ENCODE results near the gene DFFB. TPM values are rescaled to one million over a fixed set of nuclear protein-coding genes. Genes with fewer than 3 reads are reported as not detected.

The DFFB gene
- total RNA-seq, 2 experiments from 2014 or later, result 9.0 to 9.5 TPM

- no peak for DNase-seq
- no peak overlapping the region for H3K4me3 Mint-ChIP-seq
- H3K27ac Mint-ChIP-seq, result no peak overlapping the region
- H3K4me1 Mint-ChIP-seq, result no peaks in the 10 kb centered on the region
- ChIA-PET POLR2A (no interaction called here), CTCF (no interaction called here)
- H3K27me3 Mint-ChIP-seq, result no peaks in the 10 kb centered on the region
- H3K36me3 Mint-ChIP-seq (ENCODE audit: low read depth), result peaks cover 62% of the 10 kb centered on the region
- H3K9me3 Mint-ChIP-seq, result peaks cover 7% of the 10 kb centered on the region
Measured at GRCh38 chr1:3841491-3841890, 15.8 kb upstream of the DFFB start.

- ChIA-PET POLR2A (no interaction called here), CTCF (no interaction called here)
- Mint-ChIP-seq H3K27ac (no peak overlapping the region), H3K4me1 (no peaks in the 10 kb centered on the region), H3K4me3 (no peak overlapping the region), H3K36me3 (ENCODE audit: low read depth) (peaks cover 58% of the 10 kb centered on the region), H3K27me3 (no peaks in the 10 kb centered on the region), H3K9me3 (peaks cover 2% of the 10 kb centered on the region)
- no peak for DNase-seq
Measured at GRCh38 chr1:3842912-3843311, 14.4 kb upstream of the DFFB start.

- no peak overlapping the region for H3K4me3 Mint-ChIP-seq
- POLR2A ChIA-PET, result no interaction called here
- no peaks in the 10 kb centered on the region for H3K9me3 Mint-ChIP-seq
- H3K4me1 Mint-ChIP-seq, result no peaks in the 10 kb centered on the region
- no peak overlapping the region for H3K27ac Mint-ChIP-seq
- CTCF ChIA-PET, result interaction anchor here (0.9 kb wide), 1 partner anchor 228 kb away, joined by 5 read pairs; no protein-coding TSS in a partner anchor
- H3K27me3 Mint-ChIP-seq, result no peaks in the 10 kb centered on the region
- peaks cover 42% of the 10 kb centered on the region for H3K36me3 Mint-ChIP-seq (ENCODE audit: low read depth)
- no peak for DNase-seq
Measured at GRCh38 chr1:3846541-3846940, 10.7 kb upstream of the DFFB start.

- POLR2A ChIA-PET, result no interaction called here
- no peak for DNase-seq
- no peaks in the 10 kb centered on the region for H3K9me3 Mint-ChIP-seq
Measured at GRCh38 chr1:3847081-3847480, 10.2 kb upstream of the DFFB start.

GRCh38 chr1:3850857-3851256 is 6.4 kb upstream of the DFFB start:
- ChIA-PET CTCF (no interaction called here), POLR2A (no interaction called here)
- Mint-ChIP-seq H3K36me3 (ENCODE audit: low read depth) (peaks cover 27% of the 10 kb centered on the region), H3K9me3 (no peaks in the 10 kb centered on the region), H3K4me1 (peaks cover 12% of the 10 kb centered on the region), H3K4me3 (no peak overlapping the region), H3K27ac (no peak overlapping the region), H3K27me3 (no peaks in the 10 kb centered on the region)
- DNase-seq, result no peak

More at GRCh38 chr1:3847081-3847480, 10.2 kb upstream of the DFFB start:
- Mint-ChIP-seq H3K27ac (no peak overlapping the region), H3K36me3 (ENCODE audit: low read depth) (peaks cover 38% of the 10 kb centered on the region), H3K4me1 (no peaks in the 10 kb centered on the region), H3K27me3 (no peaks in the 10 kb centered on the region), H3K4me3 (no peak overlapping the region)
- CTCF ChIA-PET, result no interaction called here

GRCh38 chr1:3851292-3851691 is 6.0 kb upstream of the DFFB start:
- POLR2A ChIA-PET, result no interaction called here
- Mint-ChIP-seq H3K27ac (no peak overlapping the region), H3K4me1 (peaks cover 17% of the 10 kb centered on the region), H3K9me3 (no peaks in the 10 kb centered on the region), H3K27me3 (no peaks in the 10 kb centered on the region), H3K36me3 (ENCODE audit: low read depth) (peaks cover 27% of the 10 kb centered on the region), H3K4me3 (no peak overlapping the region)
- CTCF ChIA-PET, result no interaction called here
- DNase-seq, result no peak

GRCh38 chr1:3852091-3852490 is 5.2 kb upstream of the DFFB start:
- no peak overlapping the region for H3K4me3 Mint-ChIP-seq
- DNase-seq, result no peak
- CTCF ChIA-PET, result no interaction called here
- H3K9me3 Mint-ChIP-seq, result no peaks in the 10 kb centered on the region
- no peak overlapping the region for H3K27ac Mint-ChIP-seq
- H3K4me1 Mint-ChIP-seq, result peaks cover 18% of the 10 kb centered on the region
- peaks cover 22% of the 10 kb centered on the region for H3K36me3 Mint-ChIP-seq (ENCODE audit: low read depth)
- POLR2A ChIA-PET, result interaction anchor here (1.1 kb wide), 1 partner anchor 56 kb away, joined by 3 read pairs; the partner anchor contains the start of gene LRRC47
- no peaks in the 10 kb centered on the region for H3K27me3 Mint-ChIP-seq

- H3K27me3 Mint-ChIP-seq, result no peaks in the 10 kb centered on the region
- no peak overlapping the region for H3K4me3 Mint-ChIP-seq
- ChIA-PET POLR2A (interaction anchor here (1.1 kb wide), 1 partner anchor 57 kb away, joined by 3 read pairs; the partner anchor contains the start of gene LRRC47), CTCF (no interaction called here)
- no peak for DNase-seq
- H3K9me3 Mint-ChIP-seq, result no peaks in the 10 kb centered on the region
- no peak overlapping the region for H3K27ac Mint-ChIP-seq
- H3K36me3 Mint-ChIP-seq (ENCODE audit: low read depth), result peaks cover 15% of the 10 kb centered on the region
- H3K4me1 Mint-ChIP-seq, result peaks cover 20% of the 10 kb centered on the region
Measured at GRCh38 chr1:3852711-3853485, 4.4 kb upstream of the DFFB start.

GRCh38 chr1:3857791-3858129 is 484 bp downstream of the DFFB start:
- Mint-ChIP-seq H3K4me1 (peaks cover 33% of the 10 kb centered on the region), H3K9me3 (no peaks in the 10 kb centered on the region), H3K4me3 (peak overlapping the region; percentile 83), H3K36me3 (ENCODE audit: low read depth) (peaks cover 5% of the 10 kb centered on the region), H3K27me3 (no peaks in the 10 kb centered on the region), H3K27ac (no peak overlapping the region)
- POLR2A ChIA-PET, result interaction anchor here (1.0 to 2.5 kb wide), 7 partner anchors 26 to 62 kb away, joined by 3 to 21 read pairs (median 3); partner anchors contain the start of genes C1orf174 and LRRC47
- CTCF ChIA-PET, result interaction anchor here (0.7 to 2.2 kb wide), 8 partner anchors 20 to 88 kb away, joined by 3 to 17 read pairs (median 7); partner anchors contain the start of genes C1orf174 and LRRC47
- DNase-seq, result no peak

- Mint-ChIP-seq H3K27me3 (no peaks in the 10 kb centered on the region), H3K4me1 (peaks cover 33% of the 10 kb centered on the region), H3K4me3 (peak overlapping the region; percentile 83), H3K9me3 (no peaks in the 10 kb centered on the region), H3K27ac (no peak overlapping the region), H3K36me3 (ENCODE audit: low read depth) (peaks cover 5% of the 10 kb centered on the region)
- ChIA-PET CTCF (interaction anchor here (1.2 to 2.2 kb wide), 6 partner anchors 19 to 88 kb away, joined by 3 to 17 read pairs (median 7); partner anchors contain the start of genes C1orf174 and LRRC47), POLR2A (interaction anchor here (0.6 to 2.5 kb wide), 7 partner anchors 25 to 62 kb away, joined by 3 to 21 read pairs (median 3); partner anchors contain the start of genes C1orf174 and LRRC47)
- peak; percentile 21 for DNase-seq
Measured at GRCh38 chr1:3858231-3858981, 1.1 kb downstream of the DFFB start.

GRCh38 chr1:3863231-3863935 is 6.1 kb downstream of the DFFB start:
- POLR2A ChIA-PET, result interaction anchor here (1.1 kb wide), 1 partner anchor 21 kb away, joined by 3 read pairs; no protein-coding TSS in a partner anchor
- peaks cover 8% of the 10 kb centered on the region for H3K36me3 Mint-ChIP-seq (ENCODE audit: low read depth)
- CTCF ChIA-PET, result no interaction called here
- H3K4me3 Mint-ChIP-seq, result no peak overlapping the region
- H3K27ac Mint-ChIP-seq, result no peak overlapping the region
- no peaks in the 10 kb centered on the region for H3K27me3 Mint-ChIP-seq
- no peak for DNase-seq
- H3K9me3 Mint-ChIP-seq, result peaks cover 1% of the 10 kb centered on the region
- peaks cover 10% of the 10 kb centered on the region for H3K4me1 Mint-ChIP-seq

GRCh38 chr1:3864884-3865283 is 7.6 kb downstream of the DFFB start:
- Mint-ChIP-seq H3K4me3 (no peak overlapping the region), H3K36me3 (ENCODE audit: low read depth) (peaks cover 13% of the 10 kb centered on the region), H3K9me3 (peaks cover 6% of the 10 kb centered on the region), H3K4me1 (peaks cover 1% of the 10 kb centered on the region), H3K27ac (no peak overlapping the region), H3K27me3 (no peaks in the 10 kb centered on the region)
- DNase-seq, result no peak
- CTCF ChIA-PET, result no interaction called here
- POLR2A ChIA-PET, result no interaction called here

GRCh38 chr1:3865606-3866160 is 8.4 kb downstream of the DFFB start:
- Mint-ChIP-seq H3K27ac (no peak overlapping the region), H3K4me3 (no peak overlapping the region), H3K4me1 (peaks cover 1% of the 10 kb centered on the region), H3K36me3 (ENCODE audit: low read depth) (peaks cover 13% of the 10 kb centered on the region), H3K9me3 (peaks cover 6% of the 10 kb centered on the region), H3K27me3 (no peaks in the 10 kb centered on the region)
- POLR2A ChIA-PET, result no interaction called here
- CTCF ChIA-PET, result no interaction called here
- no peak for DNase-seq

Data from activated CD4-positive, alpha-beta memory T cell treated with anti-CD3 and anti-CD28 coated beads, Interleukin-2, amount 10 ng/mL, durations not matched to agents 7 days and 5 days (primary cell).